ENCODE results near the gene UNC13D.
A peak's percentile ranks its signal among the peaks of the same experiment; 100 is the strongest.

Gene UNC13D

GRCh38 chr17:75830164-75831031 lies 13.8 kb downstream of the UNC13D start:
- no peaks in the 10 kb centered on the region for H3K4me1 ChIP-seq (ENCODE audit: control insufficient read depth, insufficient read depth, low read length)
- no peak overlapping the region for H3K4me3 ChIP-seq (ENCODE audit: low read depth, low read length)
- ChIA-PET CTCF (interaction anchor here (0.5 to 2.5 kb wide), 21 partner anchors 9 to 165 kb away, joined by 3 to 22 read pairs (median 5); partner anchors contain the start of gene UNK), POLR2A (interaction anchor here (0.8 to 1.8 kb wide), 6 partner anchors 25 to 63 kb away, joined by 4 to 14 read pairs (median 8); partner anchors contain the start of genes UNK and WBP2)
- peaks cover 0 to 12% of the 10 kb centered on the region in 2 experiments; a peak in 2 of 3 replicates for H3K36me3 ChIP-seq (ENCODE audit: control insufficient read depth in 2 of 2, insufficient read depth in 1 of 2, low read length in 2 of 2)
- TF ChIP-seq MZF1 (tag by site-specific recombination; IDR thresholded peaks at IDR 0.05; ENCODE audit: borderline replicate concordance) (no peak), ZNF510 (tag by site-specific recombination; IDR thresholded peaks at IDR 0.05; ENCODE audit: insufficient replicate concordance) (no peak), CTCF (tag by site-specific recombination; IDR thresholded peaks at IDR 0.05) (peak; percentile 66), ZNF433 (tag by site-specific recombination; IDR thresholded peaks at IDR 0.05; ENCODE audit: low read depth) (no peak), REST (tag by site-specific recombination; IDR thresholded peaks at IDR 0.05) (peak; percentile 83), ZIC2 (tag by site-specific recombination; IDR thresholded peaks at IDR 0.05) (0 out of 2 replicates have a peak, but pooled peaks have one; percentile 13), ZNF341 (tag by site-specific recombination; IDR thresholded peaks at IDR 0.05; ENCODE audit: low read depth) (no peak), ZNF777 (tag by site-specific recombination; IDR thresholded peaks at IDR 0.05; ENCODE audit: borderline replicate concordance) (no peak), ZNF302 (tag by site-specific recombination; IDR thresholded peaks at IDR 0.05; ENCODE audit: low read depth) (no peak), HOXD13 (CRISPR knock-in tag; IDR thresholded peaks at IDR 0.05; ENCODE audit: borderline replicate concordance) (no peak), ZBTB7A (tag by site-specific recombination; IDR thresholded peaks at IDR 0.05; ENCODE audit: low read depth) (no peak)
- no peak overlapping the region for H3K27ac ChIP-seq (ENCODE audit: extremely low read depth, low read depth, low read length)
- no peaks in the 10 kb centered on the region for H3K9me3 ChIP-seq (ENCODE audit: control insufficient read depth, insufficient read depth, low read depth, low read length)

GRCh38 chr17:75829747-75830146 lies 14.5 kb downstream of the UNC13D start:
- Histone ChIP-seq H3K36me3 (ENCODE audit: control insufficient read depth in 2 of 2, insufficient read depth in 1 of 2, low read length in 2 of 2) (peaks cover 0 to 17% of the 10 kb centered on the region in 2 experiments; a peak in 2 of 3 replicates), H3K9me3 (ENCODE audit: control insufficient read depth, insufficient read depth, low read depth, low read length) (no peaks in the 10 kb centered on the region), H3K4me1 (ENCODE audit: control insufficient read depth, insufficient read depth, low read length) (no peaks in the 10 kb centered on the region), H3K4me3 (ENCODE audit: low read depth, low read length) (no peak overlapping the region), H3K27ac (ENCODE audit: extremely low read depth, low read depth, low read length) (no peak overlapping the region)
- TF ChIP-seq KLF9 (tag by site-specific recombination; IDR thresholded peaks at IDR 0.05; ENCODE audit: low read depth) (no peak), ZNF544 (tag by site-specific recombination; IDR thresholded peaks at IDR 0.05) (no peak)
- ChIA-PET POLR2A (interaction anchor here (0.8 to 1.8 kb wide), 6 partner anchors 26 to 64 kb away, joined by 4 to 14 read pairs (median 8); partner anchors contain the start of genes UNK and WBP2), CTCF (interaction anchor here (0.5 to 2.5 kb wide), 20 partner anchors 9 to 166 kb away, joined by 3 to 22 read pairs (median 5); partner anchors contain the start of gene UNK)

GRCh38 chr17:75828741-75829140 lies 15.5 kb downstream of the UNC13D start:
- H3K4me3 ChIP-seq (ENCODE audit: low read depth, low read length): no peak overlapping the region
- H3K27ac ChIP-seq (ENCODE audit: extremely low read depth, low read depth, low read length): no peak overlapping the region
- peaks cover 0 to 26% of the 10 kb centered on the region in 2 experiments; a peak in 2 of 3 replicates for H3K36me3 ChIP-seq (ENCODE audit: control insufficient read depth in 2 of 2, insufficient read depth in 1 of 2, low read length in 2 of 2)
- ChIA-PET CTCF (interaction anchor here (0.7 to 4.0 kb wide), 8 partner anchors 11 to 64 kb away, joined by 3 to 25 read pairs (median 6); partner anchors contain the start of gene GALK1), POLR2A (interaction anchor here (1.1 to 2.5 kb wide), 3 partner anchors 27 to 55 kb away, joined by 4 to 10 read pairs (median 8); partner anchors contain the start of gene WBP2)
- no peaks in the 10 kb centered on the region for H3K4me1 ChIP-seq (ENCODE audit: control insufficient read depth, insufficient read depth, low read length)
- H3K9me3 ChIP-seq (ENCODE audit: control insufficient read depth, insufficient read depth, low read depth, low read length): no peaks in the 10 kb centered on the region
- TF ChIP-seq ZNF302 (tag by site-specific recombination; IDR thresholded peaks at IDR 0.05; ENCODE audit: low read depth) (no peak), WT1 (tag by site-specific recombination; IDR thresholded peaks at IDR 0.05) (no peak), PRDM10 (tag by site-specific recombination; IDR thresholded peaks at IDR 0.05) (peak; percentile 78), ZNF530 (tag by site-specific recombination; IDR thresholded peaks at IDR 0.05; ENCODE audit: low read depth) (no peak)

All from HEK293 (cell line).